IgD-negative memory B cell (primary cell): Measurements from ENCODE around the gene STARD13. TPM values are rescaled to one million over a fixed set of nuclear protein-coding genes. Genes with fewer than 3 reads are reported as not detected.

Experiments
- H3K27ac Mint-ChIP-seq, 3 donors: one replicate each; pipeline ENCODE4 v1.8.0; 2020 to 2022; ENCODE audit warnings: mild to moderate bottlenecking in 3 of 3, mixed read lengths in 3 of 3, moderate library complexity in 1 of 3
- H3K27me3 Mint-ChIP-seq: one replicate; pipeline ENCODE4 v1.8.0; 2021; ENCODE audit warnings: mixed read lengths
- H3K36me3 Mint-ChIP-seq: one replicate; pipeline ENCODE4 v1.8.0; 2020; ENCODE audit warnings: mild to moderate bottlenecking, mixed read lengths
- H3K4me1 Mint-ChIP-seq, 3 donors: one replicate each; pipeline ENCODE4 v1.8.0; 2020 to 2022; ENCODE audit warnings: mixed read lengths in 3 of 3, mild to moderate bottlenecking in 1 of 3
- H3K4me3 Mint-ChIP-seq, 4 donors: one replicate each; pipeline ENCODE4 v1.8.0; 2020 to 2022; ENCODE audit warnings: mild to moderate bottlenecking in 4 of 4, mixed read lengths in 4 of 4, moderate library complexity in 3 of 4
- H3K9me3 Mint-ChIP-seq, 3 donors: one replicate each; pipeline ENCODE4 v1.8.0; 2020 to 2021; ENCODE audit warnings: mixed read lengths in 3 of 3, mild to moderate bottlenecking in 1 of 3
- polyA plus RNA-seq: library from polyadenylated mRNA; unstranded; fragments of 300-500 nt; fragmentation: Illumina TruSeq; gene quantifications from one replicate; pipeline ENCODE4 v1.2.3, GENCODE V29; 2021

Gene STARD13
- polyA plus RNA-seq, 1 donor from 2014 or later = not detected

DNA sequence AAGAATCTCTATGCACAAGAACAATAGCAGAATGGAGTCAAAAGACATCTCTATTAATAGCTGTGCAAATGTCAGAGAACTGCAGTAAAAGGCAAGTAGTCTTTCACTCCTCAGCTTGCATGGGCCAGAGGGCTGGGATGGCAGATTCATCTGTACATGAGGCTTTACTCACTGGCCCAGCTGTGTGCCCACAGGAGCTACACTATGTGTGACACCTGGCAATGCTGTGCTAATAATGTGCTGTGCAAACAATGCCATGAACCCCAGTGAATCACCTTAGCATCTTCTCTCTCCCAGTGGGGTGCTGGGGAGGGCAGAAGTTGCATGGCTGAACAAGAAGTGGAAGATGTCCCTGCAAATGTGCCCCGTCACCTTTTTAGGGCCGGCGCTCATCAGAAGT is 196.2 kb downstream of the STARD13 start:
- Mint-ChIP-seq H3K9me3 (peaks cover 0 to 2% (median 0%) of the 10 kb centered on the region in 3 donors), H3K36me3 (no peaks in the 10 kb centered on the region), H3K27me3 (peaks cover 9% of the 10 kb centered on the region), H3K4me3 (no peak overlapping the region), H3K4me1 (no peaks in the 10 kb centered on the region), H3K27ac (peak overlapping the region in 1 of 3 donors; percentile 34)

DNA sequence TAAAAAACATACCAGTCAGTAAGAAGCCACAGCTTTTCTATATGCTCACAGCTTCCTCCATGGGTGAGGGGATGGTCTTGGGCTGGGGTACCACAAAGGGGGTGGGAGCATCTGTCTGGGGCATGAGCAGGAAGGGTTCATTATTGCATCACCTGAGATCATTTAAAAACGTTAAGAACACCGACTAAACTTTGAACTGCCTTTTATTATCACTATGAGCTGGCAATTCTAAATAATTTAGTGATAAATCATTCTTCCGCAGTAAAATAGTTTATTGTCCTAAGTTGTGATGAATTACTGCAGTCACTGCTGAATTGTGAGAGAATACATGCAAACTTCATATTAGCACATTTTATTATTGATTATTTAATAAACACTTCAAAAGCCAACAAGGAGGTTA is 197.8 kb downstream of the STARD13 start:
- no peak overlapping the region for H3K4me3 Mint-ChIP-seq
- H3K4me1 Mint-ChIP-seq = no peaks in the 10 kb centered on the region
- H3K27me3 Mint-ChIP-seq = peaks cover 9% of the 10 kb centered on the region
- peaks cover 0 to 2% (median 0%) of the 10 kb centered on the region in 3 donors for H3K9me3 Mint-ChIP-seq
- no peak overlapping the region for H3K27ac Mint-ChIP-seq
- no peaks in the 10 kb centered on the region for H3K36me3 Mint-ChIP-seq

DNA sequence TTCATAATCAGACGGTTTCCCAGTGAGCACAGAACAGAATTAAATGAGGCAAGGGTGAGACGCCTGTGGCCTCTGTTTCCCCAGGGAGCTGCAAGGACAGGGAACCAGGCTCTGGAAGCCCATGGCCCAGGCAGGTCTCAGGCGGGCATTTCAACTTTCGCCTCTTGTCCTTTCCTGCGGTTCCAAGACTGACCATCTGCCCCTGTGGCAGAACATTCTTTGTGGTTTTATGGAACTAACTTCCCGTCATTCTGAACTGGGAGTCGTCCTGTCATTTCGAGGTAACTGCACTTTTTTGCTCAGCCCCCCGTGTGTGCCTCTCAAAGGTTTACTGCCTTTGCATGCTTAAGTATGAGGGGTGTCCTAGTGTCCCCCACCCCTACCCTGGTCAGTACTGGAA is 198.5 kb downstream of the STARD13 start:
- H3K27ac Mint-ChIP-seq = no peak overlapping the region
- no peak overlapping the region for H3K4me3 Mint-ChIP-seq
- H3K36me3 Mint-ChIP-seq = no peaks in the 10 kb centered on the region
- no peaks in the 10 kb centered on the region for H3K4me1 Mint-ChIP-seq
- peaks cover 0 to 2% (median 0%) of the 10 kb centered on the region in 3 donors for H3K9me3 Mint-ChIP-seq
- H3K27me3 Mint-ChIP-seq = peaks cover 10% of the 10 kb centered on the region

DNA sequence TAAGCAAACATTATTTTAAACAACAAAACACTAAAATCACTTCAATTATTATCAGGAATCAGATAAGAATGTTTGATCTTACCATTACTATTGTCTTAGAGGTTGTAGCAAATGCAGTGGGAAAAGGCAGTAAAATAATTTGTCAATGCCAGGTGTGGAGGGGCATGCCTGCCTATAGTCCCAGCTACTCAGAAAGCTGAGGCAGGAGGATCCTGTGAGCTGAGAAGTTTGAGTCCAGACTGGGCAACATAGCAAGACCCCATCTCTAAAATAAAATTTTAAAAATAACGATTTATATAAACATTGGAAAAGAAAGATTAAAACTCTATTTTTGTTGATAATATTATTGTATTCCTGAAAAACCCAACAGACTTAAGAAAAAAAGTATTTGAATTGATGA is 202.5 kb downstream of the STARD13 start:
- H3K27me3 Mint-ChIP-seq = peaks cover 14% of the 10 kb centered on the region
- peaks cover 0 to 2% (median 0%) of the 10 kb centered on the region in 3 donors for H3K9me3 Mint-ChIP-seq
- H3K27ac Mint-ChIP-seq = no peak overlapping the region
- H3K4me3 Mint-ChIP-seq = no peak overlapping the region
- peaks cover 0 to 3% (median 2%) of the 10 kb centered on the region in 3 donors for H3K4me1 Mint-ChIP-seq
- no peaks in the 10 kb centered on the region for H3K36me3 Mint-ChIP-seq

DNA sequence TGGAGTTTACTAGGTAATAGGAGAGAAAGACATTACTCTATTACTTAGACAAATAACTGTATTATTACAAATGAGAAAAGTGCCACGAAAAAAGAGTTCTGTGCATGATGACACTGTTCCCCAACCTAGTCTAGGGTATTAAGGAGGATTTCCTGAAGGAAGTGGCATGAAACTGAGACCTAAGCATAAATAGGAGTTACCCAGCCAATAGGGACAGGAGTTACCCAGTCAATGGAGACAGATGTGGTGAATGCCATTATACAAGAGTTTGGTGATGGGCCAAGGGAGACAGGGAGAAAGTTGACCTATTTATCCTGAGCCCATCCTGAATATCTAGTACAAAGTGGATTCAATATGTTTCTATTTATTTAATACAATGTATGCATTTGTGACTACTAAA is 203.9 kb downstream of the STARD13 start:
- Mint-ChIP-seq H3K4me3 (no peak overlapping the region), H3K4me1 (peaks cover 0 to 3% (median 2%) of the 10 kb centered on the region in 3 donors), H3K27ac (no peak overlapping the region), H3K9me3 (peaks cover 0 to 2% (median 0%) of the 10 kb centered on the region in 3 donors), H3K27me3 (peaks cover 14% of the 10 kb centered on the region), H3K36me3 (no peaks in the 10 kb centered on the region)

DNA sequence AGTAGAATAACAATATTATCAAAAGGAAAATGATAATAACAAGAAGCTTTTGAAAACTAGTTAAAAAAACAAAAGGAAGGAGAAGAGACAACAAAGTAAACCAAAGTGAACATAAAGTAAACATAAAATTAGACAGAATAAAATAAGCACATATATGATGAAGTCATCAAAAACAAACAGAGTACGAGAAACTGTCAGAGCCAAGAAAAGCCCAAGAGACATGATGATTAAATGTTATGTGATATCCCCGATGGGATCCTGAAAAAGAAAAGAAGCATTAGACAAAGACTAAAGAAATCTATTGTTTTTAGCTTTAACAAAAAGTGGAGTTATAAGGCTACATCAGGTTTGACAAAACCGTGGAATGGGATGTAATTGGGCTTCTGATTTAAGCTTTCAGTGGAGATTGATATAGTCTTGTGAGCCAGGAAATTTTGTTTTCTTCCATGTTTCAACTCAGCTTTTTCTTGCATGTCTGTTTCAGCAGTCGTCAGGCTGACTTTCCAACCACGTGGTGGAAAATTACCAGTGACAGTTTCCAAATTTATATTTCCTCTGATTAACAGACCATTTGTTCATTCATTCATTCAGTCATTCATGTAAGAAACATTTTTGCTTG is 204.5 kb downstream of the STARD13 start:
- H3K4me1 Mint-ChIP-seq = peaks cover 0 to 3% (median 2%) of the 10 kb centered on the region in 3 donors
- peaks cover 11% of the 10 kb centered on the region for H3K27me3 Mint-ChIP-seq
- no peaks in the 10 kb centered on the region for H3K36me3 Mint-ChIP-seq
- no peak overlapping the region for H3K27ac Mint-ChIP-seq
- H3K9me3 Mint-ChIP-seq = peaks cover 0 to 2% (median 0%) of the 10 kb centered on the region in 3 donors
- no peak overlapping the region for H3K4me3 Mint-ChIP-seq

DNA sequence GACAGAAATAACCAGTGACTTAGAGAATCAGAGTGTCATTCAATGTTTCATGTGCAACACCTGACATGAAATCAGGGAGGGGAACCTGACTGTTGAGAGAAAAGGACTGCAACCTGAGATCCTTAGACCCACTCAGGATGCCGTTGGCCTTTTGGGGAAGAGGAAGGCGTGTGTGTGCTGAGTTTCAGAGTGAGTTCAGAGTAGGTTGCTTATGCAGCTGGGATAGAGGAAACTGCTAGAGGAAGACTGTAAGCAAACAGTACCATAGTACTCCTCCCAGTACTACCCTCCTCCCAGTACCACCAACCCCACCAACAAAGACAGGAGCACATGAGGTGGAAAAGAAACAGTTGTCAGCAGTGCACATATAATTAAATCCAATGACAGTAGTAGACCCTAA is 205.6 kb downstream of the STARD13 start:
- H3K9me3 Mint-ChIP-seq = peaks cover 0 to under 1% (median 0%) of the 10 kb centered on the region in 3 donors
- no peak overlapping the region for H3K4me3 Mint-ChIP-seq
- H3K36me3 Mint-ChIP-seq = no peaks in the 10 kb centered on the region
- H3K27me3 Mint-ChIP-seq = peaks cover 6% of the 10 kb centered on the region
- H3K4me1 Mint-ChIP-seq = peaks cover 0 to 3% (median 2%) of the 10 kb centered on the region in 3 donors
- no peak overlapping the region for H3K27ac Mint-ChIP-seq

DNA sequence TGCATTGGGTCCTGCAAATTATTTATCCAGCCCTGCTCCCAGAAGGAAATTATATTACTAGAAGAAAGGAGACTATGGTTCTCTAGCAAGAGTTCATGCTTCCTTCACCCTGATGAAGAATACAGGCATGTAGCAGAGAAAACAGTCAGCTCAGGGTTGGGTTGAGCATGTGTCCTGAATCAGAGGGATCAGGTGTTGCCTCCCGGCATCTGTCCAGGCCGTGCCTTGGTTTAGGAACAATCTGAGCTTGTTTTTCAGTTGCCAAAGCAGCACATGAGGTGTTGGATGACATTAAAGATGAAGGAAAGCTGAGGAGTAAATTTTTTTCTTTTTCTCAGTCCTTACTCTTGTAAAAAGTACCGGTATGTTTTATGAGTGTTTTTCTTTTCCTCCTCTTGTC is 207.3 kb downstream of the STARD13 start:
- Mint-ChIP-seq H3K9me3 (no peaks in the 10 kb centered on the region), H3K4me1 (peaks cover 0 to 3% (median 2%) of the 10 kb centered on the region in 3 donors), H3K36me3 (no peaks in the 10 kb centered on the region), H3K4me3 (no peak overlapping the region), H3K27me3 (peaks cover 6% of the 10 kb centered on the region), H3K27ac (no peak overlapping the region)

DNA sequence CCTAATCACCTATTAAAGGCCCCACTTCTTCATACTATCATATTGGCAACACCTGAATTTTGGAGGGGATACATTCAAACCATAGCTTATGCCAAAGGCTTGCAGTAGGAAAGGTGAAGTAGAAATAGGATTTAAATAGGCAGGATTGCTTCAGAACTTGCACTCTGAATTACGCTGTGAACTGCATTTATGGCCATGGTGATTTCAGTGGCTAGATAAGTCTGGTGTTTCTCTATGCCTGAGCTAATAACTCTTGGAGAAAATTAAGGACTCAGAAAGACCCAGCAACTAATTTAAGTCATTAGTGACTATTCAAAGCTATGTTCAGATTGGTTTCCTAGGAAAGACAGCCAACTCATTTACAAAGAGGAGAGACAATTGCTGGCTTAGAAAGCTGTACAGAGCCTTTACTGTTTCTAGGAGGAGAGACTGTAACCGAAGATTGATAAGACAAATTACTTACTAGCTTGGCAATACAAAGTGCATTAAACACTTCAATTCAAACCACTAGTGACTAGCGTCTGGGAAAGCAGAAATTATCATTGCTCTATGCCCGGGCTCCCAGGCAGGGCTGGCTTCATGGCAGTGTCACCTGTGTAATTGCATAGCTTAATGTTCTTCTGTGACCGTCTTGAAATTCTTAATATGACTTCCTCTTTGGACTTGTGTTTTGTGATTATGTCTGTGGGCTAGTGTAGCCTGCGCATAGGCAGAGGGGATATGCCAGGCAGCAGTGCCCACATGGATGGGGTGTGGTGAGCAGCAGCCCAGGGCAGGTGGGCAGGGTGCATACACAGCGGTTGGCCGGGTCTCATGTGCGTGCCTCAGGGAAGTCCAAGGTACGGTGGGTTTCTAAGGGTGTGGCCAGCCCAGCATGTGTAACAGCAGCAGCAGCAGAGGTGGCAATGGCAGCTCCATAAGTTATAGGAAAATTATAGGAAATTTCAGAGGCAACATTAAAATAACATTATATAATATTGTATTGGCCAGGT is 209.3 kb downstream of the STARD13 start:
- H3K36me3 Mint-ChIP-seq = no peaks in the 10 kb centered on the region
- peaks cover 0 to 3% (median 2%) of the 10 kb centered on the region in 3 donors for H3K4me1 Mint-ChIP-seq
- H3K9me3 Mint-ChIP-seq = no peaks in the 10 kb centered on the region
- H3K27ac Mint-ChIP-seq = peak overlapping the region in 1 of 3 donors; percentile 20
- H3K4me3 Mint-ChIP-seq = no peak overlapping the region
- H3K27me3 Mint-ChIP-seq = peaks cover 3% of the 10 kb centered on the region

DNA sequence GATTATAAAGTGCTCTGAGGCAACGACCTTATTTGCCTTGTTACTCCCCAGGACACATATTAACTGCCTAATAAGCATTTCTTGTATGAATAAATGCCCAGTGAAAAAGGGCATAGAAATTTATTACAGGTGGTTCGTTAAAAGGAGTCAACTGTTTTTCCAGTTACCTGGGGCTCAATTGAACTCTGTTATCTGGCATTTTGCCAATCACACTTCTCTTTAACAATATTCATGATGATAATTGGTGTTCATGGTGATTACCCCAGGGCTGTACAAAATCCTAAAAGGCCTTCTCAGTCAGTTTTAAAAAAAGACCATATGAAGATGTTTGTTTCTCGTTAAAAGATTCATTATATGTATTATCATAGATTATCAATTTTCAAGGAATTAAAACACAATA is 212.2 kb downstream of the STARD13 start:
- no peaks in the 10 kb centered on the region for H3K27me3 Mint-ChIP-seq
- H3K4me3 Mint-ChIP-seq = no peak overlapping the region
- H3K36me3 Mint-ChIP-seq = no peaks in the 10 kb centered on the region
- no peaks in the 10 kb centered on the region for H3K9me3 Mint-ChIP-seq
- no peaks in the 10 kb centered on the region for H3K4me1 Mint-ChIP-seq
- H3K27ac Mint-ChIP-seq = no peak overlapping the region

DNA sequence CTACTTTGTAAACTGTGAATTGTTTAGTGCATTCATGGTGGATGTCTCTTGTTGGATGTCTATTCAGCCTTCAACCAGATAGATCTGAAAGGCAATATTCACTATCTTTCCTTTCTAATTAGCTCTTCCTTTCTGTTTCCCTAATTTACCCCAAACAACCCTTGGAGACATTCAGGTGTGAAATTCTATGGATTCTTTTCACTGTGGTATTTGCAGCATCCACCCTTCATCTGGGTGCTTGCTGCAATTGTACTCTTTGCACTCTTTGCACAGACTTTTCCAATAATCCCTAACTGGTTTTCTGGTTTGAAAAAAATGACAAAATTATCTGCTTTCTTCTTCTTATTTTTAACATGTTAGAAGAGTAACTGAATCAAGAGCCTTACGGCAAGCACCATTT is 212.8 kb downstream of the STARD13 start:
- no peaks in the 10 kb centered on the region for H3K27me3 Mint-ChIP-seq
- no peak overlapping the region for H3K4me3 Mint-ChIP-seq
- no peaks in the 10 kb centered on the region for H3K36me3 Mint-ChIP-seq
- no peaks in the 10 kb centered on the region for H3K4me1 Mint-ChIP-seq
- no peak overlapping the region for H3K27ac Mint-ChIP-seq
- H3K9me3 Mint-ChIP-seq = no peaks in the 10 kb centered on the region

DNA sequence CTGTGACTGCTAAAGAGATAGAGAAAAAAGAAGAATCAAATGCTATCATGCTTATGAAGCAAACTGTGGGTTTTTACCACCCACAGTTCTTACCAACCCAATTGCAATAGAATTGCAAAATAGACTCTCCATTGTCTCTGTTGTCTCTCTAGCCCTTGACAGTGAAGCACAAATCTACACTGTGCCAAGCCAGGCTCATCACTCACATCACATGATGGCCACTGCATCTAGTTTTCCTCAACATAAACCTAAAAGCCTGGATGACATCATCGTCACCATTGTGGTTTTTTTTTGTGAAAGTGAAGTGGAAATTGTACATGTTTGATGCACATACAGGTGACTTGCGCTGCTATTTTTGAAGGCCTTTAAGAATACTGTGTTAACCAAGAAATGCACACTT is 213.3 kb downstream of the STARD13 start:
- Mint-ChIP-seq H3K4me1 (no peaks in the 10 kb centered on the region), H3K36me3 (no peaks in the 10 kb centered on the region), H3K27me3 (no peaks in the 10 kb centered on the region), H3K4me3 (no peak overlapping the region), H3K27ac (no peak overlapping the region), H3K9me3 (no peaks in the 10 kb centered on the region)

DNA sequence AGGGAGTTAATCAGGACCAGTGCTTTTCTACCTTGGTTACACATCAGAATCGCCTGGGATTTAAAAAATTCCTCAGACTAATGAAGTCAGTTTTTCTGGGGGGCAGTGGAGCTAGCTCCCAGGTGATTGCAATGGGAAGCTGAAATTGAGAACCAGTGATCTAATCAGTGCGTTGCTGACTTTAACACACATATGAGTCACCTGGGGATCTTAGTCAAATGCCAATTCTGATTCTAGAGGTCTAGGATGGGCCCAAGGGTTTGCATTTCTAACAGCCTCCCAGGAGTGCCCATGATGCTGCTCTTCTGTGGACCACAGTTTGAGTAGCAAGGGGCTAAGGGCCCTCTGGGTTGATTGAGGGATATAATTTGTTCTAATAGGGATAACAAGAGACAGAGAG is 214.8 kb downstream of the STARD13 start:
- Mint-ChIP-seq H3K27ac (no peak overlapping the region), H3K36me3 (no peaks in the 10 kb centered on the region), H3K27me3 (no peaks in the 10 kb centered on the region), H3K9me3 (no peaks in the 10 kb centered on the region), H3K4me3 (no peak overlapping the region), H3K4me1 (no peaks in the 10 kb centered on the region)

DNA sequence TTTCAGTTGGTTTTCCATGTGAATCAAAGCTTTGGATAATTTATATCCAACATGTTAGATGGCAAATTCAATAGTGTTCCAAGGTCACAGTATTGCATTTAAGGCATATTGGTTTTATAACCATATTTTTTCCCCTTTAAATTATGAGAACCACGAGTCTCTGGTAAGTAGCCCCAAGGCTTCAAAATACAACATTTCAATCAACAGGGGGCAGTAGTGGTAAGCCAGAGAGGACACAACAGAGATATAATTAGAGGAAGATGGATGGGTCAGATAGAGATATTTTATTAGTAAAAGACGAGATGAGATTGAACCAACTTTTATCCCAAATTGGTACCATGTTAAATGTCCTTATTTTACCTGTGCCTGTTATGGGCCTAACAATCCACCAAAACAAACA is 216.2 kb downstream of the STARD13 start:
- H3K4me1 Mint-ChIP-seq = no peaks in the 10 kb centered on the region
- H3K4me3 Mint-ChIP-seq = no peak overlapping the region
- H3K27me3 Mint-ChIP-seq = no peaks in the 10 kb centered on the region
- no peak overlapping the region for H3K27ac Mint-ChIP-seq
- H3K36me3 Mint-ChIP-seq = no peaks in the 10 kb centered on the region
- no peaks in the 10 kb centered on the region for H3K9me3 Mint-ChIP-seq

DNA sequence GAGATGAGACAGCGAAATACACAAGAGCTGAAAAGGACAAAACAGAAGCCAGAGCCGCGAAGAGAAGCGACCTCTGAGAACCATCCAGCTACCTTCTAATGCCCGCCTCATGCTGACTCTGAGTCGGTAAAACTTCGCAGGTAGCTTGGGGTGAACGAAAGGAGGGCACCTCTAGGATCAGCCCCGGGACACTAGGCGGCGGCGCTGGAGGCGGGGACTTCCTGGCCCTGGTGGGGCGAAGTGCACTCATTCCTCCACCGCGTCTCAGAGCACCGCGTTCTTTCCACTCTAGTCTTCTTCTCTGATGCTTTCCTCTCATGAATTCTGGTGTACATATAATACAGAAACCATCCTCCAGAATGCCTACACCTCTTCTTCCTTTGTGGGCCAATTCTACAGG is 219.2 kb downstream of the STARD13 start:
- Mint-ChIP-seq H3K36me3 (no peaks in the 10 kb centered on the region), H3K27ac (no peak overlapping the region), H3K27me3 (peaks cover 2% of the 10 kb centered on the region), H3K4me3 (no peak overlapping the region), H3K4me1 (no peaks in the 10 kb centered on the region), H3K9me3 (peaks cover 0 to 2% (median 0%) of the 10 kb centered on the region in 3 donors)
